ENCODE data around the gene PAQR5. TPM values are rescaled to one million over a fixed set of nuclear protein-coding genes. Genes with fewer than 3 reads are reported as not detected.

The PAQR5 gene
- 1.5 and 2.0 TPM in 2 replicates for total RNA-seq
- long read RNA-seq, partial matches to known transcripts, result 0 of 3 reads
- long read RNA-seq, other reads (novel, unspliced or antisense), result 3 of 3 reads

- Mint-ChIP-seq H3K27me3 (ENCODE audit: unreplicated experiment) (peaks cover 5% of the 10 kb centered on the region), H3K9me3 (ENCODE audit: unreplicated experiment) (no peaks in the 10 kb centered on the region), H3K27ac (ENCODE audit: unreplicated experiment) (no peak within 1 kb of the TSS), H3K4me1 (ENCODE audit: unreplicated experiment) (peaks cover 9% of the 10 kb centered on the region), H3K4me3 (ENCODE audit: unreplicated experiment) (peak within 1 kb of the TSS; percentile 66), H3K36me3 (ENCODE audit: unreplicated experiment) (no peaks in the 10 kb centered on the region)
- DNase-seq (ENCODE audit: extremely low spot score, unreplicated experiment), result no peak
- TF ChIP-seq CTCF (IDR thresholded peaks at IDR 0.05), result no peak
Observed at GRCh38 chr15:69298697-69299441, at the start of gene PAQR5. Gene PAQR5 (plus strand): TSS chr15:69298912. CDS start chr15:69360081, 61,169 bp downstream.

GRCh38 chr15:69253156-69253555 is 45.6 kb upstream of the PAQR5 start:
- Mint-ChIP-seq H3K27ac (ENCODE audit: unreplicated experiment) (peak overlapping the region; percentile 92), H3K9me3 (ENCODE audit: unreplicated experiment) (no peaks in the 10 kb centered on the region), H3K27me3 (ENCODE audit: unreplicated experiment) (no peaks in the 10 kb centered on the region), H3K4me3 (ENCODE audit: unreplicated experiment) (peak overlapping the region; percentile 8), H3K4me1 (ENCODE audit: unreplicated experiment) (peaks cover 25% of the 10 kb centered on the region), H3K36me3 (ENCODE audit: unreplicated experiment) (peaks cover 13% of the 10 kb centered on the region)
- no peak for TF ChIP-seq CTCF (IDR thresholded peaks at IDR 0.05)
- no peak for DNase-seq (ENCODE audit: extremely low spot score, unreplicated experiment)

- peaks cover 5% of the 10 kb centered on the region for H3K36me3 Mint-ChIP-seq (ENCODE audit: unreplicated experiment)
- DNase-seq (ENCODE audit: extremely low spot score, unreplicated experiment), result no peak
- no peaks in the 10 kb centered on the region for H3K27me3 Mint-ChIP-seq (ENCODE audit: unreplicated experiment)
- H3K27ac Mint-ChIP-seq (ENCODE audit: unreplicated experiment), result no peak overlapping the region
- peak; percentile 71 for TF ChIP-seq CTCF (IDR thresholded peaks at IDR 0.05)
- H3K4me1 Mint-ChIP-seq (ENCODE audit: unreplicated experiment), result no peaks in the 10 kb centered on the region
- no peak overlapping the region for H3K4me3 Mint-ChIP-seq (ENCODE audit: unreplicated experiment)
- no peaks in the 10 kb centered on the region for H3K9me3 Mint-ChIP-seq (ENCODE audit: unreplicated experiment)
Observed at GRCh38 chr15:69265347-69265955, 33.3 kb upstream of the PAQR5 start.

GRCh38 chr15:69271217-69271616 is 27.5 kb upstream of the PAQR5 start:
- TF ChIP-seq CTCF (IDR thresholded peaks at IDR 0.05), result no peak
- peaks cover 3% of the 10 kb centered on the region for H3K27me3 Mint-ChIP-seq (ENCODE audit: unreplicated experiment)
- no peaks in the 10 kb centered on the region for H3K9me3 Mint-ChIP-seq (ENCODE audit: unreplicated experiment)
- peaks cover 2% of the 10 kb centered on the region for H3K4me1 Mint-ChIP-seq (ENCODE audit: unreplicated experiment)
- DNase-seq (ENCODE audit: extremely low spot score, unreplicated experiment), result no peak
- no peak overlapping the region for H3K27ac Mint-ChIP-seq (ENCODE audit: unreplicated experiment)
- peaks cover 5% of the 10 kb centered on the region for H3K36me3 Mint-ChIP-seq (ENCODE audit: unreplicated experiment)
- H3K4me3 Mint-ChIP-seq (ENCODE audit: unreplicated experiment), result no peak overlapping the region

- peaks cover 3% of the 10 kb centered on the region for H3K4me1 Mint-ChIP-seq (ENCODE audit: unreplicated experiment)
- no peak for DNase-seq (ENCODE audit: extremely low spot score, unreplicated experiment)
- H3K4me3 Mint-ChIP-seq (ENCODE audit: unreplicated experiment), result no peak overlapping the region
- no peak overlapping the region for H3K27ac Mint-ChIP-seq (ENCODE audit: unreplicated experiment)
- TF ChIP-seq CTCF (IDR thresholded peaks at IDR 0.05), result no peak
- H3K9me3 Mint-ChIP-seq (ENCODE audit: unreplicated experiment), result no peaks in the 10 kb centered on the region
- H3K36me3 Mint-ChIP-seq (ENCODE audit: unreplicated experiment), result peaks cover 5% of the 10 kb centered on the region
- peaks cover 7% of the 10 kb centered on the region for H3K27me3 Mint-ChIP-seq (ENCODE audit: unreplicated experiment)
Observed at GRCh38 chr15:69272139-69272538, 26.6 kb upstream of the PAQR5 start.
